H9 (cell line): ENCODE measurements around the gene ARHGAP8. TPM values are rescaled to one million over a fixed set of nuclear protein-coding genes. Genes with fewer than 3 reads are reported as not detected.

ENCODE experiments used
- DNase-seq: peaks from one replicate; pipeline ENCODE4 v3.0.0-alpha.2; 2017
- H2AFZ ChIP-seq: one replicate; pipeline ENCODE4 v1.6.1; 2013; ENCODE audit warnings: mild to moderate bottlenecking, low read length, control low read depth, moderate library complexity
- H2AK5ac ChIP-seq: 2 replicates; pipeline ENCODE4 v1.6.1; 2013; ENCODE audit warnings: low read length, control low read depth, mixed read lengths; ENCODE audit not compliant: insufficient read length
- H2BK120ac ChIP-seq: one replicate; pipeline ENCODE4 v1.6.1; 2013; ENCODE audit warnings: low read depth, mild to moderate bottlenecking, low read length, control low read depth, inconsistent platforms; ENCODE audit not compliant: poor library complexity, severe bottlenecking
- H2BK12ac ChIP-seq: 2 replicates; pipeline ENCODE4 v1.6.1; 2013; ENCODE audit warnings: low read length, control low read depth, mixed read lengths, low read depth; ENCODE audit not compliant: insufficient read length
- H2BK15ac ChIP-seq: 2 replicates; pipeline ENCODE4 v1.6.1; 2013; ENCODE audit warnings: low read depth, low read length, control low read depth
- H2BK20ac ChIP-seq: one replicate; pipeline ENCODE4 v1.6.1; 2013; ENCODE audit warnings: low read depth, mild to moderate bottlenecking, low read length, control low read depth, inconsistent platforms; ENCODE audit not compliant: poor library complexity, severe bottlenecking
- H2BK5ac ChIP-seq: 2 replicates; pipeline ENCODE4 v1.6.1; 2013; ENCODE audit warnings: low read length, control low read depth, mixed read lengths; ENCODE audit not compliant: insufficient read length
- H3K14ac ChIP-seq: 2 replicates; pipeline ENCODE4 v1.6.1; 2013; ENCODE audit warnings: low read length, control low read depth; ENCODE audit not compliant: insufficient read depth
- H3K18ac ChIP-seq: 2 replicates; pipeline ENCODE4 v1.6.1; 2013; ENCODE audit warnings: low read depth, mild to moderate bottlenecking, mixed read lengths, low read length, control low read depth; ENCODE audit not compliant: insufficient read length
- H3K23ac ChIP-seq: 2 replicates; pipeline ENCODE4 v1.6.1; 2013; ENCODE audit warnings: low read length, control low read depth, mixed read lengths, low read depth; ENCODE audit not compliant: insufficient read length
- H3K23me2 ChIP-seq: 2 replicates; pipeline ENCODE4 v1.6.1; 2013; ENCODE audit warnings: low read depth, mild to moderate bottlenecking, mixed read lengths, low read length, control low read depth; ENCODE audit not compliant: insufficient read length, poor library complexity, severe bottlenecking
- H3K27ac ChIP-seq: 2 replicates; pipeline ENCODE4 v1.5.1; 2013; ENCODE audit warnings: low read length, control low read depth, mixed read lengths, low read depth; ENCODE audit not compliant: insufficient read length
- H3K27me3 ChIP-seq: 2 replicates; pipeline ENCODE4 v1.6.1; 2013; ENCODE audit warnings: low read length, control low read depth, inconsistent platforms; ENCODE audit not compliant: insufficient read depth
- H3K4ac ChIP-seq: 2 replicates; pipeline ENCODE4 v1.6.1; 2013; ENCODE audit warnings: low read depth, mild to moderate bottlenecking, control low read depth, inconsistent platforms, low read length, moderate library complexity
- H3K4me1 ChIP-seq: 2 replicates; pipeline ENCODE4 v1.6.1; 2013; ENCODE audit warnings: low read length, control low read depth, inconsistent platforms; ENCODE audit not compliant: insufficient read depth
- H3K4me2 ChIP-seq: 2 replicates; pipeline ENCODE4 v1.6.1; 2013; ENCODE audit warnings: low read length, control low read depth, mixed read lengths; ENCODE audit not compliant: insufficient read length, insufficient read depth
- H3K56ac ChIP-seq: 2 replicates; pipeline ENCODE4 v1.6.1; 2013; ENCODE audit warnings: low read depth, mild to moderate bottlenecking, mixed read lengths, low read length, control low read depth; ENCODE audit not compliant: insufficient read length
- H3K79me1 ChIP-seq: 2 replicates; pipeline ENCODE4 v1.6.1; 2013; ENCODE audit warnings: low read depth, mild to moderate bottlenecking, moderate library complexity, low read length, control low read depth, inconsistent platforms; ENCODE audit not compliant: insufficient read depth, poor library complexity, severe bottlenecking
- H3K79me2 ChIP-seq: 2 replicates; pipeline ENCODE4 v1.6.1; 2013; ENCODE audit warnings: low read length, control low read depth, inconsistent platforms; ENCODE audit not compliant: insufficient read depth
- H3K9ac ChIP-seq: 2 replicates; pipeline ENCODE4 v1.6.1; 2013; ENCODE audit warnings: low read length, control low read depth, mixed read lengths; ENCODE audit not compliant: insufficient read length; ENCODE audit errors: extremely low read depth
- H3K9me3 ChIP-seq: one replicate; pipeline ENCODE4 v1.6.1; 2013; ENCODE audit warnings: low read depth, low read length, inconsistent platforms; ENCODE audit not compliant: control insufficient read depth
- H3T11ph ChIP-seq: one replicate; pipeline ENCODE4 v1.6.1; 2013; ENCODE audit warnings: mild to moderate bottlenecking, low read length, control low read depth, inconsistent platforms
- H4K20me1 ChIP-seq: one replicate; pipeline ENCODE4 v1.6.1; 2013; ENCODE audit not compliant: control insufficient read depth, insufficient read length, insufficient read depth
- H4K5ac ChIP-seq: 2 replicates; pipeline ENCODE4 v1.6.1; 2013; ENCODE audit warnings: low read depth, mild to moderate bottlenecking, mixed read lengths, low read length, control low read depth; ENCODE audit not compliant: insufficient read length
- H4K8ac ChIP-seq: replicated peaks from 2 replicates; pipeline ENCODE4 v1.6.1; 2013; ENCODE audit warnings: low read length, control low read depth, mixed read lengths, low read depth; ENCODE audit not compliant: insufficient read length
- H4K91ac ChIP-seq: 2 replicates; pipeline ENCODE4 v1.6.1; 2013; ENCODE audit warnings: low read depth, mild to moderate bottlenecking, moderate library complexity, mixed read lengths, low read length, control low read depth; ENCODE audit not compliant: insufficient read length
- H3K27ac Mint-ChIP-seq, 3 experiments: 2 replicates in 2 of 3; 3 replicates in 1 of 3; pipeline ENCODE4 v1.8.0; 2020 to 2021; ENCODE audit warnings: mixed read lengths in 3 of 3, mild to moderate bottlenecking in 1 of 3, moderate library complexity in 1 of 3
- H3K27me3 Mint-ChIP-seq: 2 replicates; pipeline ENCODE4 v1.8.0; 2021; ENCODE audit warnings: low read depth, mild to moderate bottlenecking, moderate library complexity, mixed read lengths
- H3K36me3 Mint-ChIP-seq, 3 experiments: 2 replicates in 2 of 3; 3 replicates in 1 of 3; pipeline ENCODE4 v1.8.0; 2020 to 2021; ENCODE audit warnings: low read depth in 3 of 3, mixed read lengths in 3 of 3; ENCODE audit not compliant: insufficient read depth in 1 of 3
- H3K4me1 Mint-ChIP-seq, 2 experiments: 2 replicates each; pipeline ENCODE4 v1.8.0; 2020; ENCODE audit warnings: mixed read lengths in 2 of 2
- H3K4me3 Mint-ChIP-seq, 2 experiments: 2 replicates in 1 of 2; 3 replicates in 1 of 2; pipeline ENCODE4 v1.8.0; 2020 to 2021; ENCODE audit warnings: mild to moderate bottlenecking in 2 of 2, mixed read lengths in 2 of 2, moderate library complexity in 1 of 2
- H3K9me3 Mint-ChIP-seq, 2 experiments: 2 replicates in 1 of 2; 3 replicates in 1 of 2; pipeline ENCODE4 v1.8.0; 2020; ENCODE audit warnings: mild to moderate bottlenecking in 2 of 2, mixed read lengths in 2 of 2, moderate library complexity in 1 of 2
- CTCF ChIP-seq: fragments of 200-600 bp; sonication (generic); conservative IDR thresholded peaks from 3 replicates; pipeline ENCODE4 v1.8.0; 2021; ENCODE audit warnings: antibody characterized with exemption, mild to moderate bottlenecking
- WGBS: extraction: QIAGEN DNeasy Blood & Tissue Kit; methylation state at CpG from one replicate; pipeline ENCODE4 v1.1.7; 2013; ENCODE audit warnings: missing lambda C conversion rate, low lambda C conversion rate, mixed read lengths; ENCODE audit not compliant: insufficient read length; ENCODE audit errors: extremely low coverage; 5-methylcytosine and 5-hydroxymethylcytosine counted together
- total RNA-seq: library from RNA; stranded (reverse); gene quantifications from 2 replicates; pipeline ENCODE4 v1.2.1, GENCODE V29; 2021

ARHGAP8 gene
- total RNA-seq, 1 experiment from 2014 or later: 35.4 TPM

GRCh38 chr22:44748524-44748923 lies 3.9 kb upstream of the ARHGAP8 start:
- Histone ChIP-seq H3K4ac (no peak overlapping the region), H2BK20ac (no peak overlapping the region)
- DNase-seq: no peak

More at GRCh38 chr22:44748524-44748923, 3.9 kb upstream of the ARHGAP8 start:
- Histone ChIP-seq H3K18ac (no peak overlapping the region), H2BK12ac (no peak overlapping the region), H3K79me1 (peaks cover 1% of the 10 kb centered on the region), H3K27me3 (no peaks in the 10 kb centered on the region), H4K5ac (no peak overlapping the region), H3K14ac (no peak overlapping the region), H3K4me1 (peaks cover 4% of the 10 kb centered on the region; the same call in 1 of the 2 replicates), H4K20me1 (no peaks in the 10 kb centered on the region), H3K79me2 (no peaks in the 10 kb centered on the region), H4K8ac (no peak overlapping the region), H3K9me3 (no peaks in the 10 kb centered on the region), H3K23ac (no peak overlapping the region), H3K9ac (no peak overlapping the region), H2BK5ac (no peak overlapping the region), H4K91ac (no peak overlapping the region), H3K4me2 (no peak overlapping the region), H2BK15ac (no peak overlapping the region), H3K23me2 (peaks cover 15% of the 10 kb centered on the region), H3K27ac (no peak overlapping the region), H3T11ph (no peak overlapping the region), H3K56ac (no peak overlapping the region), H2AK5ac (no peak overlapping the region), H2AFZ (no peak overlapping the region), H2BK120ac (no peak overlapping the region)
- no peaks in the 10 kb centered on the region; a peak in 1 of 7 replicates for H3K36me3 Mint-ChIP-seq
- H3K4me3 Mint-ChIP-seq: no peak overlapping the region
- WGBS: no CpG with 5 or more reads among the region's 7 CpGs
- 0 out of 7 replicates have a peak overlapping the region, but pooled peaks of 1 of the 3 experiments have one; percentile 16 for H3K27ac Mint-ChIP-seq
- peaks cover 20 to 38% of the 10 kb centered on the region in 2 experiments for H3K4me1 Mint-ChIP-seq
- TF ChIP-seq CTCF: no peak
- H3K27me3 Mint-ChIP-seq: peaks cover 24% of the 10 kb centered on the region
- peaks cover 0 to 5% of the 10 kb centered on the region in 2 experiments; a peak in 1 of 5 replicates for H3K9me3 Mint-ChIP-seq
